Activated CD4-positive, alpha-beta T cell treated with anti-CD3 and anti-CD28 coated beads, Interleukin-2, amount 10 ng/mL, durations not matched to agents 24 days and 14 days (primary cell): ENCODE measurements around the gene PPP4C. TPM values are rescaled to one million over a fixed set of nuclear protein-coding genes. Genes with fewer than 3 reads are reported as not detected.
"Not testable (repeated sequence)": the region's sequence is repeated elsewhere in the genome, so short reads cannot be mapped to it uniquely, and the experiment has no call there.

Experiments used
- DNase-seq: peaks from one replicate; pipeline ENCODE4 v3.0.0; 2022
- H3K27ac Mint-ChIP-seq: one replicate; pipeline ENCODE4 v1.8.0; 2022; ENCODE audit warnings: mild to moderate bottlenecking, mixed read lengths
- H3K27me3 Mint-ChIP-seq: one replicate; pipeline ENCODE4 v1.8.0; 2022; ENCODE audit warnings: mixed read lengths
- H3K36me3 Mint-ChIP-seq: one replicate; pipeline ENCODE4 v1.8.0; 2022; ENCODE audit warnings: low read depth, mild to moderate bottlenecking, mixed read lengths
- H3K4me1 Mint-ChIP-seq: one replicate; pipeline ENCODE4 v1.8.0; 2021; ENCODE audit warnings: mixed read lengths
- H3K4me3 Mint-ChIP-seq: one replicate; pipeline ENCODE4 v1.8.0; 2022; ENCODE audit warnings: mild to moderate bottlenecking, moderate library complexity, mixed read lengths
- H3K9me3 Mint-ChIP-seq: one replicate; pipeline ENCODE4 v1.8.0; 2021; ENCODE audit warnings: mixed read lengths
- intact Hi-C: fragments of 100-400 bp; cut with micrococcal nuclease; formaldehyde crosslinking; loops from one replicate; pipeline ENCODE4 v1.15.1; 2023
- total RNA-seq: library from RNA; stranded (reverse); gene quantifications from 2 replicates; pipeline ENCODE4 v1.2.3, GENCODE V29; 2022

The PPP4C gene
- total RNA-seq, 1 donor from 2014 or later, result 144 TPM

- intact Hi-C loops, H3K36me3 Mint-ChIP-seq, H3K27me3 Mint-ChIP-seq, DNase-seq, H3K9me3 Mint-ChIP-seq, H3K27ac Mint-ChIP-seq, H3K4me3 Mint-ChIP-seq: not testable (repeated sequence)
- H3K4me1 Mint-ChIP-seq, result peaks cover 19% of the 10 kb centered on the region
Measured at GRCh38 chr16:30125690-30126089, 49.9 kb downstream of the PPP4C start.

GRCh38 chr16:30127993-30128392, 52.2 kb downstream of the PPP4C start:
- Mint-ChIP-seq H3K4me3 (no peak overlapping the region), H3K9me3 (no peaks in the 10 kb centered on the region), H3K27me3 (no peaks in the 10 kb centered on the region), H3K27ac (no peak overlapping the region), H3K36me3 (peaks cover 1% of the 10 kb centered on the region), H3K4me1 (peaks cover 9% of the 10 kb centered on the region)
- intact Hi-C loops, result no loop called here
- no peak for DNase-seq

- intact Hi-C loops, result no loop called here
Measured at GRCh38 chr16:30131869-30132475, 56.2 kb downstream of the PPP4C start.

GRCh38 chr16:30132591-30132990, 56.8 kb downstream of the PPP4C start:
- no peak overlapping the region for H3K4me3 Mint-ChIP-seq
- no peak overlapping the region for H3K27ac Mint-ChIP-seq
- no peaks in the 10 kb centered on the region for H3K27me3 Mint-ChIP-seq
- DNase-seq, result no peak
- H3K9me3 Mint-ChIP-seq, result no peaks in the 10 kb centered on the region
- H3K4me1 Mint-ChIP-seq, result peaks cover 4% of the 10 kb centered on the region
- H3K36me3 Mint-ChIP-seq, result peaks cover 3% of the 10 kb centered on the region
- intact Hi-C loops, result no loop called here

More at GRCh38 chr16:30131869-30132475, 56.2 kb downstream of the PPP4C start:
- peak overlapping the region; percentile 51 for H3K27ac Mint-ChIP-seq
- DNase-seq, result no peak
- H3K4me3 Mint-ChIP-seq, result no peak overlapping the region
- H3K27me3 Mint-ChIP-seq, result no peaks in the 10 kb centered on the region
- H3K36me3 Mint-ChIP-seq, result peaks cover 3% of the 10 kb centered on the region
- peaks cover 4% of the 10 kb centered on the region for H3K4me1 Mint-ChIP-seq
- no peaks in the 10 kb centered on the region for H3K9me3 Mint-ChIP-seq

Other genes with a start within 250 kb of the PPP4C start
- gene CDIPT, start 212.8 kb upstream of the PPP4C start, total RNA-seq, result 69.2 and 71.2 TPM in 2 replicates
- 0.26 and 0.61 TPM in 2 replicates for gene SEZ6L2, start 176.4 kb upstream of the PPP4C start, total RNA-seq
- 4.4 and 4.8 TPM in 2 replicates for gene ASPHD1, start 175.5 kb upstream of the PPP4C start, total RNA-seq
- gene KCTD13, start 149.8 kb upstream of the PPP4C start, total RNA-seq, result 51.4 and 58.8 TPM in 2 replicates
- gene TMEM219, start 113.9 kb upstream of the PPP4C start, total RNA-seq, result 41.7 and 43.8 TPM in 2 replicates
- gene TAOK2, start 102.1 kb upstream of the PPP4C start, total RNA-seq, result 35.8 and 38.7 TPM in 2 replicates
- gene HIRIP3, start 80.4 kb upstream of the PPP4C start, total RNA-seq, result 45.9 and 47.7 TPM in 2 replicates
- gene INO80E, start 79.8 kb upstream of the PPP4C start, total RNA-seq, result 129 and 133 TPM in 2 replicates
- 2.7 and 3.2 TPM in 2 replicates for gene DOC2A, start 65.0 kb upstream of the PPP4C start, total RNA-seq
- not detected in 2 replicates for gene C16orf92, start 52.8 kb upstream of the PPP4C start, total RNA-seq
- 1.5 and 1.8 TPM in 2 replicates for gene TLCD3B, start 44.7 kb upstream of the PPP4C start, total RNA-seq
- 2,074 and 2,109 TPM in 2 replicates for gene ALDOA, start 10.2 kb upstream of the PPP4C start, total RNA-seq
- gene TBX6, start 15.9 kb downstream of the PPP4C start, total RNA-seq, result 2.1 TPM in 2 replicates
- 11.8 and 11.9 TPM in 2 replicates for gene YPEL3, start 20.2 kb downstream of the PPP4C start, total RNA-seq
- 6.0 and 6.6 TPM in 2 replicates for gene GDPD3, start 37.5 kb downstream of the PPP4C start, total RNA-seq
- 53.9 and 56.4 TPM in 2 replicates for gene MAPK3, start 47.2 kb downstream of the PPP4C start, total RNA-seq
- 748 and 758 TPM in 2 replicates for gene CORO1A, start 107.6 kb downstream of the PPP4C start, total RNA-seq
- gene BOLA2B, start 117.7 kb downstream of the PPP4C start, total RNA-seq, result 280 and 300 TPM in 2 replicates
- 73.0 and 80.7 TPM in 2 replicates for gene SLX1A, start 117.9 kb downstream of the PPP4C start, total RNA-seq
- gene SULT1A3, start 123.3 kb downstream of the PPP4C start, total RNA-seq, result 15.6 and 24.5 TPM in 2 replicates
- gene NPIPB13, start 172.5 kb downstream of the PPP4C start, total RNA-seq, result 14.5 and 21.1 TPM in 2 replicates